H1 (cell line): ENCODE data around the gene KCNT1. TPM values are rescaled to one million over a fixed set of nuclear protein-coding genes. Genes with fewer than 3 reads are reported as not detected.

Experiments used
- CTCF ChIA-PET: fragments of 300-600 bp; sonication (Branson Sonifier 250); formaldehyde crosslinking; loops from one replicate; lab custom pipeline; 2021; ENCODE audit not compliant: partially characterized antibody; lab: Charles Lee
- POLR2A ChIA-PET: fragments of 300-600 bp; sonication (Branson Sonifier 250); formaldehyde crosslinking; loops from one replicate; lab custom pipeline; 2021; ENCODE audit warnings: inconsistent platforms; ENCODE audit not compliant: partially characterized antibody; lab: Charles Lee
- DNase-seq, 2 experiments: peaks; one replicate each; pipeline versions ENCODE4 v3.0.0 to v3.0.0-alpha.2; 2010 to 2022; ENCODE audit warnings: low spot score in 2 of 2, low read depth in 1 of 2, mixed read lengths in 1 of 2
- FAIRE-seq: peaks from 2 replicates; lab custom pipeline; 2011; peaks lifted over from hg19 to GRCh38; lab: Jason Lieb, UNC
- H2AFZ ChIP-seq: 2 replicates; pipeline ENCODE4 v1.8.1; 2012; ENCODE audit warnings: low read length, inconsistent platforms
- H2AK5ac ChIP-seq: 2 replicates; pipeline ENCODE4 v1.6.1; 2013; ENCODE audit warnings: low read depth, low read length
- H2BK120ac ChIP-seq: replicated peaks from 2 replicates; pipeline ENCODE3; 2013; ENCODE audit warnings: low read depth, low read length, inconsistent platforms
- H2BK12ac ChIP-seq: 2 replicates; pipeline ENCODE4 v1.6.1; 2013; ENCODE audit warnings: low read depth, low read length
- H2BK15ac ChIP-seq: 2 replicates; pipeline ENCODE4 v1.6.1; 2013; ENCODE audit warnings: low read length
- H2BK20ac ChIP-seq: 2 replicates; pipeline ENCODE4 v1.6.1; 2013; ENCODE audit warnings: low read length
- H2BK5ac ChIP-seq: 2 replicates; pipeline ENCODE4 v1.6.1; 2013; ENCODE audit warnings: low read depth, low read length
- H3K14ac ChIP-seq: 2 replicates; pipeline ENCODE4 v1.6.1; 2013; ENCODE audit warnings: inconsistent platforms; ENCODE audit not compliant: insufficient read length
- H3K18ac ChIP-seq: 2 replicates; pipeline ENCODE4 v1.6.1; 2013; ENCODE audit warnings: low read length; ENCODE audit errors: extremely low read depth
- H3K23ac ChIP-seq: 2 replicates; pipeline ENCODE4 v1.6.1; 2013; ENCODE audit warnings: inconsistent platforms; ENCODE audit not compliant: insufficient read length
- H3K23me2 ChIP-seq: 2 replicates; pipeline ENCODE4 v1.6.1; 2013; ENCODE audit warnings: low read depth, low read length
- H3K27ac ChIP-seq: 2 replicates; pipeline ENCODE4 v1.6.1; 2011; ENCODE audit warnings: low read depth, low read length, inconsistent platforms
- H3K27me3 ChIP-seq, 4 experiments: replicated peaks in 1 of 4; 1 replicate in 1 of 4; 2 replicates in 3 of 4; pipeline versions ENCODE4 v1.6.1 to v1.8.1; 2011 to 2013; ENCODE audit warnings: low read length in 3 of 4, mild to moderate bottlenecking in 3 of 4, inconsistent platforms in 2 of 4, mixed read lengths in 2 of 4, moderate library complexity in 1 of 4; ENCODE audit not compliant: control insufficient read depth in 3 of 4, insufficient read depth in 3 of 4; ENCODE audit errors: extremely low read depth in 1 of 4
- H3K36me3 ChIP-seq, 4 experiments: 2 replicates each; pipeline versions ENCODE4 v1.6.1 to v1.8.1; 2011 to 2013; ENCODE audit warnings: mild to moderate bottlenecking in 4 of 4, low read length in 3 of 4, moderate library complexity in 2 of 4, control low read depth in 1 of 4, inconsistent platforms in 1 of 4; ENCODE audit not compliant: insufficient read depth in 4 of 4, control insufficient read depth in 2 of 4
- H3K4ac ChIP-seq: replicated peaks from 2 replicates; pipeline ENCODE3; 2013; ENCODE audit warnings: low read length, low read depth, mixed read lengths, inconsistent platforms; ENCODE audit not compliant: insufficient read length
- H3K4me1 ChIP-seq, 4 experiments: replicated peaks in 1 of 4; 1 replicate in 1 of 4; 2 replicates in 3 of 4; pipeline versions ENCODE4 v1.6.1 to v1.8.1; 2011 to 2013; ENCODE audit warnings: low read length in 3 of 4, inconsistent platforms in 2 of 4, mixed read lengths in 1 of 4; ENCODE audit not compliant: insufficient read depth in 4 of 4, control insufficient read depth in 3 of 4
- H3K4me2 ChIP-seq, 2 experiments: 2 replicates each; pipeline versions ENCODE4 v1.6.1 to v1.8.1; 2011 to 2013; ENCODE audit warnings: low read depth in 2 of 2, low read length in 2 of 2, control low read depth in 1 of 2, inconsistent platforms in 1 of 2, mild to moderate bottlenecking in 1 of 2; ENCODE audit not compliant: insufficient read depth in 1 of 2
- H3K4me3 ChIP-seq, 4 experiments: fragments of 200-600, 300-600 bp in 1 of 4; sonication (generic), shearing (Covaris generic), sonication (Bioruptor Twin) in 1 of 4; 2 replicates each; pipeline versions ENCODE4 v1.5.1 to v1.8.1; 2011 to 2016; ENCODE audit warnings: low read length in 4 of 4, low read depth in 3 of 4, control low read depth in 2 of 4, inconsistent platforms in 2 of 4, mild to moderate bottlenecking in 2 of 4, mixed read lengths in 1 of 4, moderate library complexity in 1 of 4; ENCODE audit not compliant: insufficient read depth in 2 of 4; ENCODE audit errors: extremely low read depth in 1 of 4
- H3K56ac ChIP-seq: replicated peaks from 2 replicates; pipeline ENCODE3; 2013; ENCODE audit warnings: low read depth, mild to moderate bottlenecking, mixed read lengths, low read length, inconsistent platforms; ENCODE audit not compliant: insufficient read length
- H3K79me1 ChIP-seq: 2 replicates; pipeline ENCODE4 v1.6.1; 2013; ENCODE audit warnings: low read depth, low read length, control low read depth
- H3K79me2 ChIP-seq, 2 experiments: 2 replicates each; pipeline versions ENCODE4 v1.6.1 to v1.8.1; 2012 to 2013; ENCODE audit warnings: low read length in 2 of 2, mild to moderate bottlenecking in 2 of 2, inconsistent platforms in 1 of 2; ENCODE audit not compliant: insufficient read depth in 2 of 2, control insufficient read depth in 1 of 2
- H3K9ac ChIP-seq, 4 experiments: replicated peaks in 1 of 4; 1 replicate in 1 of 4; 2 replicates in 3 of 4; pipeline versions ENCODE4 v1.6.1 to v1.8.1; 2011 to 2013; ENCODE audit warnings: low read depth in 3 of 4, low read length in 3 of 4, control low read depth in 2 of 4, mild to moderate bottlenecking in 2 of 4, moderate library complexity in 2 of 4, inconsistent platforms in 1 of 4; ENCODE audit errors: extremely low read depth in 1 of 4
- H3K9me3 ChIP-seq, 2 experiments: 2 replicates each; pipeline versions ENCODE4 v1.6.1 to v1.8.1; 2012 to 2013; ENCODE audit warnings: mild to moderate bottlenecking in 2 of 2, moderate library complexity in 2 of 2, control low read depth in 1 of 2, inconsistent platforms in 1 of 2, low read depth in 1 of 2, low read length in 1 of 2, mixed read lengths in 1 of 2; ENCODE audit not compliant: insufficient read depth in 2 of 2
- H4K20me1 ChIP-seq, 2 experiments: replicated peaks in 1 of 2; 2 replicates each; pipeline versions ENCODE3 to v1.8.1; 2011 to 2013; ENCODE audit warnings: inconsistent platforms in 2 of 2, low read length in 2 of 2, mild to moderate bottlenecking in 1 of 2; ENCODE audit not compliant: insufficient read depth in 2 of 2, control insufficient read depth in 1 of 2
- H4K5ac ChIP-seq: 2 replicates; pipeline ENCODE4 v1.6.1; 2013; ENCODE audit warnings: low read length, low read depth, mixed read lengths, inconsistent platforms; ENCODE audit not compliant: insufficient read length
- H4K8ac ChIP-seq: 2 replicates; pipeline ENCODE4 v1.8.0; 2013; ENCODE audit warnings: mild to moderate bottlenecking, moderate library complexity, low read length, inconsistent platforms; ENCODE audit not compliant: insufficient read depth; ENCODE audit errors: extremely low read depth
- H4K91ac ChIP-seq: replicated peaks from 2 replicates; pipeline ENCODE3; 2013; ENCODE audit warnings: low read length, mixed read lengths, inconsistent platforms; ENCODE audit not compliant: insufficient read length
- CHD1 ChIP-seq: IDR thresholded peaks from 2 replicates; pipeline ENCODE4 v1.6.1; 2012; ENCODE audit warnings: low read depth, low read length, improper control_type of control experiment
- CHD2 ChIP-seq: IDR thresholded peaks from 2 replicates; pipeline ENCODE4 v1.6.1; 2012; ENCODE audit warnings: low read length, improper control_type of control experiment
- KDM1A ChIP-seq: fragments of 200-600, 300-600 bp; sonication (generic); IDR thresholded peaks from 2 replicates; pipeline ENCODE4 v1.7.1; 2016; ENCODE audit warnings: mild to moderate bottlenecking, low read length, borderline replicate concordance
- SP1 ChIP-seq: IDR thresholded peaks from 2 replicates; pipeline ENCODE4 v1.6.1; 2011; ENCODE audit warnings: low read depth, low read length
- TAF7 ChIP-seq: optimal IDR thresholded peaks from 2 replicates; pipeline ENCODE3; 2011; ENCODE audit warnings: low read depth, mild to moderate bottlenecking, inconsistent platforms, low read length, moderate library complexity, borderline replicate concordance
- ZNF274 ChIP-seq: IDR thresholded peaks from 2 replicates; pipeline ENCODE4 v1.7.0; 2012; ENCODE audit warnings: low read length, borderline replicate concordance; ENCODE audit errors: extremely low read depth
- WGBS, 2 experiments: shearing (Covaris generic) in 1 of 2; methylation state at CpG; one replicate each; pipeline versions ENCODE4 v1.1.6 to v1.1.7; 2013 to 2015; ENCODE audit warnings: low lambda C conversion rate in 2 of 2, mixed read lengths in 2 of 2, inconsistent platforms in 1 of 2, low coverage in 1 of 2, missing lambda C conversion rate in 1 of 2; ENCODE audit not compliant: insufficient replicate concordance in 2 of 2, insufficient coverage in 1 of 2, insufficient read length in 1 of 2; ENCODE audit errors: extremely low coverage in 1 of 2, missing lambda C conversion rate in 1 of 2; 5-methylcytosine and 5-hydroxymethylcytosine counted together
- polyA plus RNA-seq, 7 experiments: library from polyadenylated mRNA; depleted of rRNA in 3 of 7; stranded (reverse) in 5 of 7; unstranded in 2 of 7; fragments of >200 nt in 5 of 7; fragments of 200-250 nt in 2 of 7; gene quantifications; 1 replicate in 5 of 7; 2 replicates in 1 of 7; 4 replicates in 1 of 7; pipeline versions ENCODE4 v1.2.1 to v1.2.3, GENCODE V29; 2011 to 2013; ENCODE audit warnings: missing spikeins in 2 of 7, mixed read lengths in 2 of 7
- total RNA-seq: library from RNA; stranded (reverse); fragmentation: NEBNext Ultra II Directional; extraction: Animal tissue kit (Norgen Biotek cat#: 25700); gene quantifications from 2 replicates; pipeline ENCODE4 v1.2.1, GENCODE V29; 2021

KCNT1 gene
- total and polyA plus RNA-seq, 2 of the 8 experiments (the other 6 are each of a cell fraction or from before 2014, with no cell fraction given) = 0.13 to 0.20 TPM

DNA sequence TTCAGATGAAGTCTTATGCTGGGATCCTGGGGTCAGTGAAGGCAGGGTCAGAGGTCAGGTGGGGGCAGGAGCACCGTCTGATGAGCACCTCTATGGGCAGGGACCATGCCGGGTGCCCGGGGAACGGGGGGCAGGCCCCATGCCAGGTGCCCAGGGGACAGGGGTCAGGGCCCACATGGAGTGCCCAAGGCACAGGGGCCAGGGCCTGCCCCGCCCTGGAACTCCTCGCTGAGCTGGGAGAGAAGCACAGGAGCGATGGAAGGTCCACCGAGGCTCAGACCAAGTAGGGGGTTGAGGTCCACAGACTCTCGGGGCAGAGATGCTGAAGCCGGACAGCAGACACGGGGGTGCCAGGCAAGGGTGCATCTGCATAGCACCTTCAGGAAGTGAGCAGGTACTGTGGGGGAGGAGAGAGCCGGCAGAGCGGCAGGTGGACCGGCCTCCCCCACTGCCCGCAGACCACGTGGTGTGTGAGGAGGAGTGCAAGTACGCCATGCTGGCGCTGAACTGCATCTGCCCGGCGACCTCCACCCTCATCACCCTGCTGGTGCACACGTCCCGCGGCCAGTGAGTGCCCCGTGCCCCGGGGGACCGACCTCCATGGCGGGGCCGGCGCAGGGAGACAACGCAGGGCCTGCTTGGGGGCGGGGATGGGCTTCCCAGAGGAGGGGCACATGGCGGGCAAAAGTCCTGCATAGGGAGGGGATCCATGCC, 67.7 kb downstream of the KCNT1 start:
- H3K4me2 ChIP-seq = no peak overlapping the region
- no peak for FAIRE-seq
- ChIA-PET CTCF (no interaction called here), POLR2A (no interaction called here)
- H3K4me1 ChIP-seq = no peaks in the 10 kb centered on the region
- no peak for DNase-seq
- no peaks in the 10 kb centered on the region; a peak in 1 of 8 replicates for H3K36me3 ChIP-seq
- no peak overlapping the region for H2AK5ac ChIP-seq
- no peak overlapping the region for H3K4ac ChIP-seq
- H2AFZ ChIP-seq = no peak overlapping the region
- no peak overlapping the region for H2BK12ac ChIP-seq
- H3K9me3 ChIP-seq = peaks cover 4 to 12% of the 10 kb centered on the region in 2 experiments; a peak in 2 of 4 replicates
- WGBS, 2 experiments = 92% methylated on average over 23 of the region's 32 CpGs; no CpG with 5 or more reads in 1 of the 2 experiments
- no peaks in the 10 kb centered on the region; the same call in 1 of the 2 replicates for H3K79me1 ChIP-seq
- H4K8ac ChIP-seq = no peak overlapping the region
- no peaks in the 10 kb centered on the region for H3K79me2 ChIP-seq
- H2BK20ac ChIP-seq = no peak overlapping the region
- no peak overlapping the region for H3K9ac ChIP-seq
- H4K91ac ChIP-seq = no peak overlapping the region
- H3K18ac ChIP-seq = no peak overlapping the region
- H3K56ac ChIP-seq = no peak overlapping the region
- H4K5ac ChIP-seq = no peak overlapping the region
- no peaks in the 10 kb centered on the region for H3K27me3 ChIP-seq
- no peak overlapping the region for H2BK15ac ChIP-seq
- TF ChIP-seq CHD1 (no peak), TAF7 (no peak), CHD2 (no peak), ZNF274 (no peak), SP1 (no peak), KDM1A (no peak)
- H4K20me1 ChIP-seq = peaks cover 0 to 7% of the 10 kb centered on the region in 2 experiments
- H3K23me2 ChIP-seq = peaks cover 6% of the 10 kb centered on the region; the same call in 1 of the 2 replicates
- no peak overlapping the region for H2BK120ac ChIP-seq
- no peak overlapping the region for H3K4me3 ChIP-seq
- H3K14ac ChIP-seq = no peak overlapping the region
- no peak overlapping the region for H3K27ac ChIP-seq
- no peak overlapping the region; the same call in 1 of the 2 replicates for H2BK5ac ChIP-seq
- no peak overlapping the region for H3K23ac ChIP-seq
